SK-N-DZ (cell line): ENCODE results near the gene MYL12B.
A peak's percentile ranks its signal among the peaks of the same experiment; 100 is the strongest.

Source experiments
- DNase-seq: peaks from one replicate; pipeline ENCODE4 v3.0.0-alpha.2; 2015; ENCODE audit warnings: low spot score

The MYL12B gene

GRCh38 chr18:3235846-3236245, 26.1 kb upstream of the MYL12B start:
- DNase-seq = no peak

- DNase-seq = no peak
Measured at GRCh38 chr18:3236470-3236869, 25.5 kb upstream of the MYL12B start.

GRCh38 chr18:3238742-3239141, 23.2 kb upstream of the MYL12B start:
- no peak for DNase-seq

- DNase-seq = no peak
Measured at GRCh38 chr18:3245185-3245564, 16.8 kb upstream of the MYL12B start.

- DNase-seq = peak; percentile 87
Measured at GRCh38 chr18:3245853-3246634, 15.9 kb upstream of the MYL12B start.

GRCh38 chr18:3246635-3247239, 15.2 kb upstream of the MYL12B start:
- DNase-seq = no peak

- peak; percentile 98 for DNase-seq
Measured at GRCh38 chr18:3247240-3248061, 14.5 kb upstream of the MYL12B start, which contains the start of gene MYL12A. Gene MYL12A (plus strand): TSS chr18:3247801. CDS start chr18:3253248, 5,447 bp downstream.

GRCh38 chr18:3248062-3248657, 13.8 kb upstream of the MYL12B start:
- no peak for DNase-seq

GRCh38 chr18:3248658-3249359, 13.1 kb upstream of the MYL12B start:
- DNase-seq = no peak

- no peak for DNase-seq
Measured at GRCh38 chr18:3250237-3251107, 11.5 kb upstream of the MYL12B start.

GRCh38 chr18:3251249-3251962, 10.5 kb upstream of the MYL12B start:
- DNase-seq = no peak

GRCh38 chr18:3251963-3252277, 10.0 kb upstream of the MYL12B start:
- DNase-seq = no peak

GRCh38 chr18:3252843-3253242, 9.1 kb upstream of the MYL12B start:
- DNase-seq = no peak

- no peak for DNase-seq
Measured at GRCh38 chr18:3254725-3255124, 7.2 kb upstream of the MYL12B start.

- DNase-seq = no peak
Measured at GRCh38 chr18:3255611-3256165, 6.2 kb upstream of the MYL12B start.

- DNase-seq = no peak
Measured at GRCh38 chr18:3256693-3257626, 5.0 kb upstream of the MYL12B start.

GRCh38 chr18:3257627-3258120, 4.3 kb upstream of the MYL12B start:
- no peak for DNase-seq

- no peak for DNase-seq
Measured at GRCh38 chr18:3260995-3261372, 949 bp upstream of the MYL12B start.
